Upper lobe of left lung (tissue), 6 donors: ENCODE data around the gene BID. TPM values are rescaled to one million over a fixed set of nuclear protein-coding genes. Genes with fewer than 3 reads are reported as not detected.

Experiments
- ATAC-seq, 2 donors: fragments of 200-7000 bp; cut with Tn5 transposase; one replicate each; pipeline ENCODE4 v1.9.1; 2022; ENCODE audit warnings: mild to moderate bottlenecking in 2 of 2, moderate library complexity in 2 of 2; ENCODE audit not compliant: low FRiP score in 2 of 2
- DNase-seq, 2 donors: peaks; one replicate each; pipeline ENCODE4 v3.0.0-alpha.2; 2019 to 2020
- H3K27ac ChIP-seq, 4 donors: fragments of 200-600 bp; sonication (generic); one replicate each; pipeline ENCODE4 v1.5.1; 2016 to 2019
- H3K27me3 ChIP-seq, 4 donors: fragments of 200-600 bp; sonication (generic); one replicate each; pipeline ENCODE4 v1.5.1; 2017 to 2019
- H3K36me3 ChIP-seq, 4 donors: fragments of 200-600 bp; sonication (generic); one replicate each; pipeline ENCODE4 v1.5.1; 2016 to 2019
- H3K4me1 ChIP-seq, 4 donors: fragments of 200-600 bp; sonication (generic); one replicate each; pipeline ENCODE4 v1.5.1; 2018 to 2019
- H3K4me3 ChIP-seq, 4 donors: fragments of 200-600 bp; sonication (generic); one replicate each; pipeline ENCODE4 v1.5.1; 2017 to 2019; ENCODE audit warnings: mild to moderate bottlenecking in 2 of 4, moderate library complexity in 1 of 4
- H3K9me3 ChIP-seq, 4 donors: fragments of 200-600 bp; sonication (generic); one replicate each; pipeline ENCODE4 v1.5.1; 2018 to 2019
- CTCF ChIP-seq, 6 experiments: fragments of 450-650 bp in 4 of 6; fragments of 200-600 bp in 2 of 6; sonication (generic) in 2 of 6; IDR thresholded peaks; one replicate each; pipeline ENCODE4 v1.5.1; 2016 to 2019; ENCODE audit warnings: antibody characterized with exemption in 6 of 6
- EP300 ChIP-seq, 4 donors: sonication (generic); formaldehyde crosslinking; IDR thresholded peaks; one replicate each; pipeline ENCODE4 v1.5.1; 2017; ENCODE audit warnings: antibody characterized with exemption in 4 of 4, control low read depth in 2 of 4
- POLR2A ChIP-seq, 4 donors: fragments of 450-650 bp; IDR thresholded peaks; one replicate each; pipeline ENCODE4 v1.5.1; 2016 to 2017; ENCODE audit warnings: antibody characterized with exemption in 4 of 4, mild to moderate bottlenecking in 2 of 4
- POLR2AphosphoS5 ChIP-seq, 2 donors: sonication (generic); formaldehyde crosslinking; IDR thresholded peaks; one replicate each; pipeline ENCODE4 v1.5.1; 2017; ENCODE audit warnings: antibody characterized with exemption in 2 of 2
- WGBS, 2 donors: methylation state at CpG; one replicate each; pipeline ENCODE4 v1.1.5; 2017 to 2018; 5-methylcytosine and 5-hydroxymethylcytosine counted together
- total RNA-seq, 6 donors: library from RNA; depleted of rRNA in 4 of 6; stranded (reverse); fragments of >200 nt in 4 of 6; gene quantifications; one replicate each; pipeline versions ENCODE4 v1.1.0 to v1.2.1, GENCODE V29; 2016 to 2021
- donor health status: DM: no; HTN: no; CAD: no; lungs with moderate emphysema.
- donor health status: DM: no; HTN: yes; CAD: no; lungs with severe emphysema.

BID gene
- total RNA-seq, 6 donors from 2014 or later, result 10.5 to 55.9 (median 27.3) TPM

- TF ChIP-seq EP300 (IDR thresholded peaks at IDR 0.05) (no peak), POLR2AphosphoS5 (IDR thresholded peaks at IDR 0.05) (no peak), CTCF (IDR thresholded peaks at IDR 0.05) (no peak), POLR2A (IDR thresholded peaks at IDR 0.05) (no peak)
- no peak for ATAC-seq
- Histone ChIP-seq H3K9me3 (no peaks in the 10 kb centered on the region), H3K4me3 (no peak overlapping the region), H3K27me3 (no peaks in the 10 kb centered on the region), H3K4me1 (peaks cover 0 to 4% (median 2%) of the 10 kb centered on the region in 4 donors), H3K36me3 (peaks cover 0 to 23% (median 0%) of the 10 kb centered on the region in 4 donors), H3K27ac (no peak overlapping the region)
- 89 to 91% methylated on average over 2 of the region's 2 CpGs for WGBS, 2 donors
- DNase-seq, result no peak
Measured at GRCh38 chr22:17712441-17712840, 61.8 kb downstream of the BID start.

GRCh38 chr22:17710023-17710422, 64.2 kb downstream of the BID start:
- no peak for TF ChIP-seq POLR2AphosphoS5 (IDR thresholded peaks at IDR 0.05)
- TF ChIP-seq POLR2A (IDR thresholded peaks at IDR 0.05), result no peak
- no peak for TF ChIP-seq CTCF (IDR thresholded peaks at IDR 0.05)
- TF ChIP-seq EP300 (IDR thresholded peaks at IDR 0.05), result no peak
- no peak for ATAC-seq
- H3K27ac ChIP-seq, result no peak overlapping the region
- no peaks in the 10 kb centered on the region for H3K9me3 ChIP-seq
- WGBS, 2 donors, result 94 to 98% methylated on average over 5 of the region's 5 CpGs
- H3K4me3 ChIP-seq, result no peak overlapping the region
- no peak for DNase-seq
- peaks cover 0 to 27% (median 0%) of the 10 kb centered on the region in 4 donors for H3K36me3 ChIP-seq
- no peaks in the 10 kb centered on the region for H3K27me3 ChIP-seq
- H3K4me1 ChIP-seq, result peaks cover 5 to 19% (median 13%) of the 10 kb centered on the region in 4 donors

- Histone ChIP-seq H3K27me3 (no peaks in the 10 kb centered on the region), H3K36me3 (peaks cover 0 to 42% (median 5%) of the 10 kb centered on the region in 4 donors), H3K27ac (peak overlapping the region in 1 of 4 donors; percentile 69), H3K4me3 (no peak overlapping the region), H3K4me1 (peaks cover 5 to 19% (median 13%) of the 10 kb centered on the region in 4 donors), H3K9me3 (no peaks in the 10 kb centered on the region)
- no peak for DNase-seq
- TF ChIP-seq POLR2A (IDR thresholded peaks at IDR 0.05) (no peak), POLR2AphosphoS5 (IDR thresholded peaks at IDR 0.05) (no peak), CTCF (IDR thresholded peaks at IDR 0.05) (no peak), EP300 (IDR thresholded peaks at IDR 0.05) (no peak)
- ATAC-seq, result no peak
- 62 to 69% methylated on average over 3 of the region's 3 CpGs for WGBS, 2 donors
Measured at GRCh38 chr22:17707526-17707925, 66.7 kb downstream of the BID start.

GRCh38 chr22:17706947-17707346, 67.3 kb downstream of the BID start:
- Histone ChIP-seq H3K27me3 (no peaks in the 10 kb centered on the region), H3K9me3 (no peaks in the 10 kb centered on the region), H3K4me1 (peaks cover 5 to 19% (median 13%) of the 10 kb centered on the region in 4 donors), H3K4me3 (peak overlapping the region in 3 of 4 donors; percentile 11 to 24 (median 24)), H3K27ac (peak overlapping the region; percentile 54 to 73 (median 64)), H3K36me3 (peaks cover 0 to 47% (median 6%) of the 10 kb centered on the region in 4 donors)
- TF ChIP-seq EP300 (IDR thresholded peaks at IDR 0.05) (no peak), CTCF (IDR thresholded peaks at IDR 0.05) (no peak), POLR2AphosphoS5 (IDR thresholded peaks at IDR 0.05) (no peak), POLR2A (IDR thresholded peaks at IDR 0.05) (no peak)
- 100% methylated on average over 1 of the region's 1 CpG for WGBS, 2 donors
- DNase-seq (no peak), ATAC-seq (peak in 1 of 2 donors; percentile 46)
